ENCODE measurements around the gene TFR2. TPM values are rescaled to one million over a fixed set of nuclear protein-coding genes. Genes with fewer than 3 reads are reported as not detected.

TFR2 gene
- total and polyA plus RNA-seq, 2 of the 4 experiments (the other 2 are of a cell fraction), result 0.18 to 0.50 TPM

DNA sequence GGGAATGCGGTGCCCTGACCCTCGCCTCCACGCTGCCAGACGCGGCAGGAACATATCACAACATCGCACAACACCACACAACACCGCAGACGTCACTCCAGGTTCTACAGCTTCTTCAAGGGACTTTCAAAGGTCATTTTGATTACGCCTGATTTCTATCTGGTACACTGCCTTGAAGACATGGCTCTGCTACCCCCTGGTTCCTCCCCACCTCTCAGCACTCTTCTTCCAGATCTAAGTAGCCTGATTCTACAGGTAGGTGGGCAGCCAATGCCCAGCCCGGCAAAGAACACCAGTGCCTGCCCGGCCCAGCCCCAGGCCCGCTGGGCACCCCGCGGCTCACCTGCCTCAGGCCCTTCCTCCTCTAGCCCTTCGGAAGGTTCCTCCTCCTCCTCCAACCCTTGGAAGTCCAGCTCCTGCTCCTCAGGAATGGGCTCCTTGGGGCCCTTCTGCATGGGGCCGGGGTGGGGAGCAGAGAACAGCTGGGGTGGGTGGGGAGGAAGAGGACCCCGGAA, 44.3 kb upstream of the TFR2 start:
- Histone ChIP-seq H3K27ac (ENCODE audit: insufficient read depth, low read length) (no peak overlapping the region), H3K4ac (ENCODE audit: low read depth, low read length) (no peak overlapping the region), H3K18ac (ENCODE audit: low read depth, low read length) (no peak overlapping the region), H3K23ac (ENCODE audit: low read depth, low read length) (no peak overlapping the region), H4K91ac (ENCODE audit: insufficient read depth, low read depth, low read length) (no peak overlapping the region), H4K5ac (ENCODE audit: low read depth, low read length) (no peak overlapping the region), H3K4me1 (ENCODE audit: control insufficient read depth, insufficient read depth, low read length) (peaks cover 11% of the 10 kb centered on the region), H3K4me3 (ENCODE audit: insufficient read depth, low read depth, low read length) (no peak overlapping the region), H2BK15ac (ENCODE audit: low read depth, low read length) (no peak overlapping the region), H2BK5ac (ENCODE audit: low read depth, low read length, poor library complexity, severe bottlenecking) (no peak overlapping the region), H2AK5ac (ENCODE audit: low read depth, low read length) (no peak overlapping the region), H2BK20ac (ENCODE audit: low read depth, low read length) (no peak overlapping the region), H3K36me3 (ENCODE audit: control insufficient read depth, insufficient read depth, low read length) (peaks cover 77% of the 10 kb centered on the region), H3K56ac (ENCODE audit: extremely low read depth, insufficient read depth, low read length) (no peak overlapping the region), H3K79me1 (ENCODE audit: low read depth in 1 of 2, low read length in 2 of 2) (peaks cover 12 to 35% of the 10 kb centered on the region in 2 experiments; a peak in 3 of 4 replicates), H2AFZ (replicated peaks; ENCODE audit: low read length, poor library complexity) (no peak overlapping the region), H2AK9ac (replicated peaks; ENCODE audit: low read depth, low read length, poor library complexity) (no peak overlapping the region), H3K9me1 (ENCODE audit: insufficient read depth, low read length) (no peaks in the 10 kb centered on the region), H3K9ac (ENCODE audit: low read depth, low read length) (no peak overlapping the region), H2BK120ac (ENCODE audit: low read depth, low read length) (no peak overlapping the region), H4K20me1 (ENCODE audit: insufficient read depth, low read length) (peaks cover 44% of the 10 kb centered on the region), H3K27me3 (ENCODE audit: control insufficient read depth, insufficient read depth, low read length) (no peaks in the 10 kb centered on the region), H4K8ac (ENCODE audit: low read depth in 2 of 2, low read length in 2 of 2) (no peak overlapping the region), H3K4me2 (ENCODE audit: low read depth, low read length) (no peak overlapping the region), H3K14ac (replicated peaks; ENCODE audit: low read depth, low read length) (no peak overlapping the region), H3K9me3 (ENCODE audit: control insufficient read depth, insufficient read depth, low read length) (no peaks in the 10 kb centered on the region)
- ATAC-seq (ENCODE audit: low read depth) (no peak), DNase-seq (no peak)
- 50% methylated on average over 2 of the region's 17 CpGs; no CpG with 5 or more reads in 1 of the 2 experiments for WGBS, 2 experiments (ENCODE audit: extremely low coverage in 2 of 2, insufficient read length in 1 of 2)
- CTCF ChIA-PET, result interaction anchor here (1.2 kb wide), 1 partner anchor 20 kb away, joined by 3 read pairs; the partner anchor contains the start of gene POP7
- POLR2A ChIA-PET (ENCODE audit: unreplicated experiment), result no interaction called here
- TF ChIP-seq BHLHE40 (IDR thresholded peaks at IDR 0.05; ENCODE audit: low read depth, low read length) (no peak), RCOR1 (IDR thresholded peaks at IDR 0.05; ENCODE audit: insufficient replicate concordance, low read length) (no peak), MAFK (IDR thresholded peaks at IDR 0.05; ENCODE audit: low read depth, low read length) (no peak), NFE2L2 (IDR thresholded peaks at IDR 0.05; ENCODE audit: low read depth, low read length) (no peak), RAD21 (IDR thresholded peaks at IDR 0.05; ENCODE audit: low read length) (no peak), CHD1 (IDR thresholded peaks at IDR 0.05; ENCODE audit: low read depth, low read length) (no peak), MXI1 (IDR thresholded peaks at IDR 0.05; ENCODE audit: borderline replicate concordance, low read depth, low read length) (no peak), SMC3 (IDR thresholded peaks at IDR 0.05; ENCODE audit: low read depth, low read length) (no peak), MAZ (IDR thresholded peaks at IDR 0.05; ENCODE audit: borderline replicate concordance, low read depth, low read length) (no peak), RFX5 (IDR thresholded peaks at IDR 0.05; ENCODE audit: low read depth, low read length) (no peak), FOS (IDR thresholded peaks at IDR 0.05; ENCODE audit: low read depth, low read length) (no peak), POLR2A (IDR thresholded peaks at IDR 0.05; ENCODE audit: low read depth, low read length) (no peak), CEBPB (IDR thresholded peaks at IDR 0.05; ENCODE audit: low read depth, low read length) (no peak)
- TF ChIP-seq, protein P1, sequence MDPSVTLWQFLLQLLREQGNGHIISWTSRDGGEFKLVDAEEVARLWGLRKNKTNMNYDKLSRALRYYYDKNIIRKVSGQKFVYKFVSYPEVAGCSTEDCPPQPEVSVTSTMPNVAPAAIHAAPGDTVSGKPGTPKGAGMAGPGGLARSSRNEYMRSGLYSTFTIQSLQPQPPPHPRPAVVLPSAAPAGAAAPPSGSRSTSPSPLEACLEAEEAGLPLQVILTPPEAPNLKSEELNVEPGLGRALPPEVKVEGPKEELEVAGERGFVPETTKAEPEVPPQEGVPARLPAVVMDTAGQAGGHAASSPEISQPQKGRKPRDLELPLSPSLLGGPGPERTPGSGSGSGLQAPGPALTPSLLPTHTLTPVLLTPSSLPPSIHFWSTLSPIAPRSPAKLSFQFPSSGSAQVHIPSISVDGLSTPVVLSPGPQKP (IDR thresholded peaks at IDR 0.05; ENCODE audit: borderline replicate concordance, low read depth, low read length), result no peak
- TF ChIP-seq, protein P2, sequence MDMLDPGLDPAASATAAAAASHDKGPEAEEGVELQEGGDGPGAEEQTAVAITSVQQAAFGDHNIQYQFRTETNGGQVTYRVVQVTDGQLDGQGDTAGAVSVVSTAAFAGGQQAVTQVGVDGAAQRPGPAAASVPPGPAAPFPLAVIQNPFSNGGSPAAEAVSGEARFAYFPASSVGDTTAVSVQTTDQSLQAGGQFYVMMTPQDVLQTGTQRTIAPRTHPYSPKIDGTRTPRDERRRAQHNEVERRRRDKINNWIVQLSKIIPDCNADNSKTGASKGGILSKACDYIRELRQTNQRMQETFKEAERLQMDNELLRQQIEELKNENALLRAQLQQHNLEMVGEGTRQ (IDR thresholded peaks at IDR 0.05; ENCODE audit: low read depth, low read length), result no peak
- TF ChIP-seq, protein P3, sequence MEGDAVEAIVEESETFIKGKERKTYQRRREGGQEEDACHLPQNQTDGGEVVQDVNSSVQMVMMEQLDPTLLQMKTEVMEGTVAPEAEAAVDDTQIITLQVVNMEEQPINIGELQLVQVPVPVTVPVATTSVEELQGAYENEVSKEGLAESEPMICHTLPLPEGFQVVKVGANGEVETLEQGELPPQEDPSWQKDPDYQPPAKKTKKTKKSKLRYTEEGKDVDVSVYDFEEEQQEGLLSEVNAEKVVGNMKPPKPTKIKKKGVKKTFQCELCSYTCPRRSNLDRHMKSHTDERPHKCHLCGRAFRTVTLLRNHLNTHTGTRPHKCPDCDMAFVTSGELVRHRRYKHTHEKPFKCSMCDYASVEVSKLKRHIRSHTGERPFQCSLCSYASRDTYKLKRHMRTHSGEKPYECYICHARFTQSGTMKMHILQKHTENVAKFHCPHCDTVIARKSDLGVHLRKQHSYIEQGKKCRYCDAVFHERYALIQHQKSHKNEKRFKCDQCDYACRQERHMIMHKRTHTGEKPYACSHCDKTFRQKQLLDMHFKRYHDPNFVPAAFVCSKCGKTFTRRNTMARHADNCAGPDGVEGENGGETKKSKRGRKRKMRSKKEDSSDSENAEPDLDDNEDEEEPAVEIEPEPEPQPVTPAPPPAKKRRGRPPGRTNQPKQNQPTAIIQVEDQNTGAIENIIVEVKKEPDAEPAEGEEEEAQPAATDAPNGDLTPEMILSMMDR (conservative IDR thresholded peaks at IDR 0.05; ENCODE audit: low read depth, low read length), result no peak; the same call in 1 of the 2 replicates
- in situ Hi-C loops (cut with MboI; ENCODE audit: low sequenced_read_pairs) (no loop called here), intact Hi-C loops (cut with micrococcal nuclease) (no loop called here), dilution Hi-C loops (cut with HindIII; ENCODE audit: low sequenced_read_pairs, unreplicated experiment) (no loop called here)
- no TSS peak for BruUV-seq (replicated peaks)

All from IMR-90 (cell line).